Tibial artery (tissue), 4 donors: ENCODE data around the gene DCLK1.

Experiments
- DNase-seq, 2 donors: peaks; one replicate each; pipeline ENCODE4 v3.0.0-alpha.2; 2019
- H3K27ac ChIP-seq, 2 donors: fragments of 200-600 bp; sonication (generic) in 1 of 2; 1 replicate in 1 of 2; 2 replicates in 1 of 2; pipeline ENCODE4 v1.5.1; 2018 to 2019; ENCODE audit warnings: mild to moderate bottlenecking in 1 of 2
- H3K27me3 ChIP-seq, 2 donors: fragments of 200-600 bp; sonication (generic) in 1 of 2; one replicate each; pipeline versions ENCODE4 v1.5.1 to v1.6.0; 2016 to 2019
- H3K36me3 ChIP-seq, 3 donors: fragments of 200-600 bp; sonication (generic) in 2 of 3; one replicate each; pipeline ENCODE4 v1.5.1; 2016 to 2019; ENCODE audit warnings: mild to moderate bottlenecking in 2 of 3
- H3K4me1 ChIP-seq, 4 donors: fragments of 200-600 bp; sonication (generic) in 2 of 4; 1 replicate in 3 of 4; 2 replicates in 1 of 4; pipeline ENCODE4 v1.5.1; 2016 to 2019
- H3K4me3 ChIP-seq, 2 donors: fragments of 200-600 bp; sonication (generic) in 1 of 2; 1 replicate in 1 of 2; 2 replicates in 1 of 2; pipeline ENCODE4 v1.5.1; 2018 to 2019; ENCODE audit warnings: mild to moderate bottlenecking in 2 of 2
- H3K9me3 ChIP-seq, 3 donors: fragments of 200-600 bp; sonication (generic) in 1 of 3; one replicate each; pipeline ENCODE4 v1.5.1; 2016 to 2019
- CTCF ChIP-seq, 2 experiments: fragments of 200-600 bp in 1 of 2; fragments of 450-650 bp in 1 of 2; IDR thresholded peaks; one replicate each; pipeline ENCODE4 v1.5.1; 2017 to 2019; ENCODE audit warnings: antibody characterized with exemption in 2 of 2, mild to moderate bottlenecking in 1 of 2, moderate library complexity in 1 of 2
- intact Hi-C: fragments of 100-400 bp; cut with DNase I; formaldehyde crosslinking; loops from one replicate; pipeline ENCODE4 v1.15.0; 2023; ENCODE audit warnings: low total_unique reads

Gene DCLK1

GRCh38 chr13:35768551-35768950 is 362.6 kb downstream of the DCLK1 start:
- Histone ChIP-seq H3K9me3 (no peaks in the 10 kb centered on the region), H3K27me3 (no peaks in the 10 kb centered on the region), H3K27ac (no peak overlapping the region), H3K4me1 (no peaks in the 10 kb centered on the region), H3K36me3 (no peaks in the 10 kb centered on the region), H3K4me3 (no peak overlapping the region)
- no peak for TF ChIP-seq CTCF (IDR thresholded peaks at IDR 0.05)
- intact Hi-C loops = no loop called here
- DNase-seq = no peak

GRCh38 chr13:35768073-35768472 is 363.1 kb downstream of the DCLK1 start:
- no peak overlapping the region for H3K27ac ChIP-seq
- H3K36me3 ChIP-seq = no peaks in the 10 kb centered on the region
- no peaks in the 10 kb centered on the region for H3K4me1 ChIP-seq
- no peak for DNase-seq
- H3K9me3 ChIP-seq = no peaks in the 10 kb centered on the region
- intact Hi-C loops = no loop called here
- H3K27me3 ChIP-seq = no peaks in the 10 kb centered on the region
- no peak for TF ChIP-seq CTCF (IDR thresholded peaks at IDR 0.05)
- H3K4me3 ChIP-seq = no peak overlapping the region

GRCh38 chr13:35767256-35767976 is 363.8 kb downstream of the DCLK1 start:
- intact Hi-C loops = no loop called here
- H3K27me3 ChIP-seq = no peaks in the 10 kb centered on the region
- no peak overlapping the region for H3K4me3 ChIP-seq
- no peaks in the 10 kb centered on the region for H3K4me1 ChIP-seq
- H3K9me3 ChIP-seq = no peaks in the 10 kb centered on the region
- no peak for DNase-seq
- H3K36me3 ChIP-seq = no peaks in the 10 kb centered on the region
- H3K27ac ChIP-seq = no peak overlapping the region
- no peak for TF ChIP-seq CTCF (IDR thresholded peaks at IDR 0.05)

GRCh38 chr13:35766663-35767062 is 364.5 kb downstream of the DCLK1 start:
- Histone ChIP-seq H3K27ac (no peak overlapping the region), H3K36me3 (no peaks in the 10 kb centered on the region), H3K4me3 (no peak overlapping the region), H3K9me3 (no peaks in the 10 kb centered on the region), H3K27me3 (no peaks in the 10 kb centered on the region), H3K4me1 (no peaks in the 10 kb centered on the region)
- DNase-seq = no peak
- TF ChIP-seq CTCF (IDR thresholded peaks at IDR 0.05) = no peak
- intact Hi-C loops = no loop called here

GRCh38 chr13:35765941-35766340 is 365.2 kb downstream of the DCLK1 start:
- H3K27ac ChIP-seq = no peak overlapping the region
- no peaks in the 10 kb centered on the region for H3K4me1 ChIP-seq
- H3K27me3 ChIP-seq = no peaks in the 10 kb centered on the region
- DNase-seq = no peak
- intact Hi-C loops = no loop called here
- TF ChIP-seq CTCF (IDR thresholded peaks at IDR 0.05) = no peak
- H3K36me3 ChIP-seq = no peaks in the 10 kb centered on the region
- H3K4me3 ChIP-seq = no peak overlapping the region
- H3K9me3 ChIP-seq = no peaks in the 10 kb centered on the region

- no peak overlapping the region for H3K4me3 ChIP-seq
- H3K4me1 ChIP-seq = no peaks in the 10 kb centered on the region
- H3K27me3 ChIP-seq = no peaks in the 10 kb centered on the region
- no peak for DNase-seq
- H3K9me3 ChIP-seq = no peaks in the 10 kb centered on the region
- no peaks in the 10 kb centered on the region for H3K36me3 ChIP-seq
- intact Hi-C loops = no loop called here
- no peak for TF ChIP-seq CTCF (IDR thresholded peaks at IDR 0.05)
- H3K27ac ChIP-seq = no peak overlapping the region
Measured at GRCh38 chr13:35765366-35765765, 365.8 kb downstream of the DCLK1 start.
